HEK293 (cell line): Measurements from ENCODE around the gene MCTP1.

Experiments used
- HOXA7 ChIP-seq: sonication (generic); formaldehyde crosslinking; IDR thresholded peaks from 2 replicates; pipeline ENCODE4 v1.8.1; 2022; ENCODE audit warnings: missing genetic modification reagents, borderline replicate concordance
- ZBTB7A ChIP-seq: fragments of 450-650 bp; formaldehyde crosslinking; IDR thresholded peaks from 2 replicates; pipeline ENCODE4 v1.5.1; 2016; ENCODE audit warnings: low read depth, missing biosample characterization, missing genetic modification characterization
- ZFP37 ChIP-seq: fragments of 450-650 bp; formaldehyde crosslinking; IDR thresholded peaks from 2 replicates; pipeline ENCODE4 v1.5.1; 2016; ENCODE audit warnings: missing biosample characterization, missing genetic modification characterization
- ZFP41 ChIP-seq: fragments of 450-650 bp; formaldehyde crosslinking; IDR thresholded peaks from 2 replicates; pipeline ENCODE4 v1.5.1; 2016; ENCODE audit warnings: missing biosample characterization, missing genetic modification characterization, borderline replicate concordance
- ZNF121 ChIP-seq: fragments of 450-650 bp; formaldehyde crosslinking; IDR thresholded peaks from 2 replicates; pipeline ENCODE4 v1.5.1; 2016; ENCODE audit warnings: missing biosample characterization, missing genetic modification characterization
- ZNF157 ChIP-seq: fragments of 450-650 bp; formaldehyde crosslinking; IDR thresholded peaks from 2 replicates; pipeline ENCODE4 v1.5.1; 2016; ENCODE audit warnings: missing biosample characterization, missing genetic modification characterization
- ZNF785 ChIP-seq: fragments of 450-650 bp; formaldehyde crosslinking; IDR thresholded peaks from 2 replicates; pipeline ENCODE4 v1.5.1; 2016; ENCODE audit warnings: missing biosample characterization, missing genetic modification characterization
- TF ChIP-seq, protein P1 (sequence below): fragments of 450-650 bp; formaldehyde crosslinking; IDR thresholded peaks from 2 replicates; pipeline ENCODE4 v1.5.1; 2016; ENCODE audit warnings: missing biosample characterization, missing genetic modification characterization
- TF ChIP-seq, protein P2 (sequence below): fragments of 450-650 bp; formaldehyde crosslinking; optimal IDR thresholded peaks from 2 replicates; pipeline ENCODE3; 2016; ENCODE audit warnings: missing biosample characterization, mild to moderate bottlenecking, missing genetic modification characterization
- TF ChIP-seq, protein P3 (sequence below): fragments of 450-650 bp; formaldehyde crosslinking; IDR thresholded peaks from 2 replicates; pipeline ENCODE4 v1.5.1; 2016; ENCODE audit warnings: missing biosample characterization, missing genetic modification characterization, low read depth

DNA sequence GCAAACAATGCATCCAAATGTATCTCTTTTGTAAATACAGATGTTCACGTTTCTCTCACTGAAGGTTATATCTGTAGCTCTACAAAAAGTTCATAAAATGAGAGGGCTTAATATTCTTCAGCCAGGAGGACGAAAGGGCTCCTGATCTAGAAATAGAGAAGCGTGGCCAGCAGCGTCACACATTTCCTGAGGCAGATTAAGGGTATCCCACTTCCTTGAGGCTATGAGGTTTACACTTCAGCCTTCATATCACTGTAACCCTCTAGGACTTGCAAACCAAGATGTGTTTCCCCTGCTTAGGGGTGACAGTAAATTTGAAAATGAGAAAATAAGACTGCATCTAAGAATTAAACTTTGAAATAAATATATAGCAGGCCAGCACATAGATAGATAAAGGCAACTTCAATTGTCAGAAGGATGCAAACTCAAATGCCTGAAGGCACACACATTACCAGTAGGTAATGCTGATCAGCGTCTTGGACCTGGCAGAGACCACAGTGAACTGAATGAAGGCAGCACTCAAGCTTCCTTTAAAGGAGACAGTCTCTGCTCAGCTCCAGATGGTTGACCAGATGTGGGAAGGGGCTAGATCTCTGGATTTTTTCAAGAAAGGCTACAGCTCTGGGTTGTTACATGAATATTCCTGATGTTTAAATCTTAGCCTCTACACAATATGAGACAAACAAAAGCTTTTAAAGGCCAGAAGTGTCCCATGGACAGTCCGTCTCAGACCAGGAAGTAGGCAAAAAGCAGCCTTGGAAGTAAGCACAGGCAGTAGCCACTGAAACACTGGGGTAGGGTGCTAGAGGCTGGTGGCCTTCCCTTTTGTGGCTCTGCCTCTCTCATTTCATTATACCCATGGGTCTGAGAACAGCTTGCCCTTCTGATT, 197.7 kb downstream of the MCTP1 start:
- TF ChIP-seq, protein P1, sequence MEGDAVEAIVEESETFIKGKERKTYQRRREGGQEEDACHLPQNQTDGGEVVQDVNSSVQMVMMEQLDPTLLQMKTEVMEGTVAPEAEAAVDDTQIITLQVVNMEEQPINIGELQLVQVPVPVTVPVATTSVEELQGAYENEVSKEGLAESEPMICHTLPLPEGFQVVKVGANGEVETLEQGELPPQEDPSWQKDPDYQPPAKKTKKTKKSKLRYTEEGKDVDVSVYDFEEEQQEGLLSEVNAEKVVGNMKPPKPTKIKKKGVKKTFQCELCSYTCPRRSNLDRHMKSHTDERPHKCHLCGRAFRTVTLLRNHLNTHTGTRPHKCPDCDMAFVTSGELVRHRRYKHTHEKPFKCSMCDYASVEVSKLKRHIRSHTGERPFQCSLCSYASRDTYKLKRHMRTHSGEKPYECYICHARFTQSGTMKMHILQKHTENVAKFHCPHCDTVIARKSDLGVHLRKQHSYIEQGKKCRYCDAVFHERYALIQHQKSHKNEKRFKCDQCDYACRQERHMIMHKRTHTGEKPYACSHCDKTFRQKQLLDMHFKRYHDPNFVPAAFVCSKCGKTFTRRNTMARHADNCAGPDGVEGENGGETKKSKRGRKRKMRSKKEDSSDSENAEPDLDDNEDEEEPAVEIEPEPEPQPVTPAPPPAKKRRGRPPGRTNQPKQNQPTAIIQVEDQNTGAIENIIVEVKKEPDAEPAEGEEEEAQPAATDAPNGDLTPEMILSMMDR = no peak
- TF ChIP-seq, protein P2, sequence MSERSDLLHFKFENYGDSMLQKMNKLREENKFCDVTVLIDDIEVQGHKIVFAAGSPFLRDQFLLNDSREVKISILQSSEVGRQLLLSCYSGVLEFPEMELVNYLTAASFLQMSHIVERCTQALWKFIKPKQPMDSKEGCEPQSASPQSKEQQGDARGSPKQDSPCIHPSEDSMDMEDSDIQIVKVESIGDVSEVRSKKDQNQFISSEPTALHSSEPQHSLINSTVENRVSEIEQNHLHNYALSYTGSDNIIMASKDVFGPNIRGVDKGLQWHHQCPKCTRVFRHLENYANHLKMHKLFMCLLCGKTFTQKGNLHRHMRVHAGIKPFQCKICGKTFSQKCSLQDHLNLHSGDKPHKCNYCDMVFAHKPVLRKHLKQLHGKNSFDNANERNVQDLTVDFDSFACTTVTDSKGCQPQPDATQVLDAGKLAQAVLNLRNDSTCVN (tag by site-specific recombination) = no peak
- TF ChIP-seq ZFP37 (tag by site-specific recombination) (no peak), ZFP41 (tag by site-specific recombination) (no peak), ZNF157 (tag by site-specific recombination) (no peak), HOXA7 (CRISPR knock-in tag) (no peak), ZBTB7A (tag by site-specific recombination) (no peak), ZNF785 (tag by site-specific recombination) (no peak), ZNF121 (tag by site-specific recombination) (no peak)
- TF ChIP-seq, protein P3, sequence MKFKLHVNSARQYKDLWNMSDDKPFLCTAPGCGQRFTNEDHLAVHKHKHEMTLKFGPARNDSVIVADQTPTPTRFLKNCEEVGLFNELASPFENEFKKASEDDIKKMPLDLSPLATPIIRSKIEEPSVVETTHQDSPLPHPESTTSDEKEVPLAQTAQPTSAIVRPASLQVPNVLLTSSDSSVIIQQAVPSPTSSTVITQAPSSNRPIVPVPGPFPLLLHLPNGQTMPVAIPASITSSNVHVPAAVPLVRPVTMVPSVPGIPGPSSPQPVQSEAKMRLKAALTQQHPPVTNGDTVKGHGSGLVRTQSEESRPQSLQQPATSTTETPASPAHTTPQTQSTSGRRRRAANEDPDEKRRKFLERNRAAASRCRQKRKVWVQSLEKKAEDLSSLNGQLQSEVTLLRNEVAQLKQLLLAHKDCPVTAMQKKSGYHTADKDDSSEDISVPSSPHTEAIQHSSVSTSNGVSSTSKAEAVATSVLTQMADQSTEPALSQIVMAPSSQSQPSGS (tag by site-specific recombination) = no peak
